ENCODE data around the gene FRAT1. TPM values are rescaled to one million over a fixed set of nuclear protein-coding genes. Genes with fewer than 3 reads are reported as not detected.

The FRAT1 gene
- total and polyA plus RNA-seq, 2 of the 13 experiments (the other 11 are each of a cell fraction or from before 2014, with no cell fraction given), result 1.7 to 2.3 TPM

DNA sequence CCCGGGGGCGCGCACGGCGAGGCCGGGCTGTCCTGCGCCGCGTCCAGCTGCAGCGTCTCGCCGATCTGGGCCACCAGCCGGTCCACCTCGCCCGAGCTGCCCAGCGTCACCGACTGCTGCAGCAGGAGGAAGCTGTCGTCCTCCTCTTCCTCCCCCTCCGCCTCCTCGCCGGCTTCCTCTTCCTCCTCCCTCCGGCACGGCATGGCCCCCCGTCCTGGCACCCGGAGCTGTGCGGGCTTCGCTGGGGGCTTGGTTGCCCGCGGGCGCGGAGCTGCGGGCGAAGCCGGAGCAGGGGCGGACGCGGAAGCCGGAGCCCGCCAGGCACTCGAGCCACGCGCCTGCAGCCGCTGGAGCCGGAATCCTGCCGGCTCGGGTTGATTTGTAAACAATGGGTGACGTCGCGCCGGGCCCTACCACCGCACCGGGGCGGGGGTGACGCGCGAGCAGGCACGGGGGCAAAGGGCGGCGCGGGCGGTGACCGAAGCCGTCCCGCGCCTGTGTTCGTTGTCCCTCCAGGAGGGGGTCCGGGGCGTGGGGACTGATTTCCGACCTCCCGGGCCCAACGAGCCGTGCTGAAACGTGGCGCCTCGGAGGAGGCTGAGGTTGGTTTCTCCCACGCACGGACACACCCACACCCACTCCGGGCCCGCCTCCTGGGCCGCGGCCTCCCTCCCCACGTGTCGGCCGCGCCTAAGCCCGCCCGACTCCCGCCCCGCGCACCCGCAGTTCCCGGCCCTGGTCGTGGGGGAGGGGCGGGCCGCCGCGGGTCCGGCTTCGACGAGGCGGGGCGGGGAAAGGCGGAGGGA is 15.5 kb downstream of the FRAT1 start, which contains the start of gene FRAT2 (continued):
- TF ChIP-seq ZNF354B (CRISPR knock-in tag; IDR thresholded peaks at IDR 0.05), result no peak
- TF ChIP-seq GATAD1 (CRISPR knock-in tag; IDR thresholded peaks at IDR 0.05), result peak; percentile 70
- peak; percentile 63 for TF ChIP-seq ZBTB34 (CRISPR knock-in tag; IDR thresholded peaks at IDR 0.05)
- peak; percentile 91 for TF ChIP-seq MXD4 (CRISPR knock-in tag; IDR thresholded peaks at IDR 0.05)
- peak; percentile 43 for TF ChIP-seq ZFY (CRISPR knock-in tag; IDR thresholded peaks at IDR 0.05)
- 0 out of 2 replicates have a peak, but pooled peaks have one; percentile 74 for TF ChIP-seq E2F5 (CRISPR knock-in tag; conservative IDR thresholded peaks at IDR 0.05)
- peak; percentile 79; the same call in 1 of the 2 replicates for TF ChIP-seq ARID2 (CRISPR knock-in tag; IDR thresholded peaks at IDR 0.05; ENCODE audit: borderline replicate concordance)
- TF ChIP-seq MEIS1 (CRISPR knock-in tag; IDR thresholded peaks at IDR 0.05; ENCODE audit: borderline replicate concordance), result peak; percentile 54; the same call in 1 of the 2 replicates
- TF ChIP-seq, protein P1, sequence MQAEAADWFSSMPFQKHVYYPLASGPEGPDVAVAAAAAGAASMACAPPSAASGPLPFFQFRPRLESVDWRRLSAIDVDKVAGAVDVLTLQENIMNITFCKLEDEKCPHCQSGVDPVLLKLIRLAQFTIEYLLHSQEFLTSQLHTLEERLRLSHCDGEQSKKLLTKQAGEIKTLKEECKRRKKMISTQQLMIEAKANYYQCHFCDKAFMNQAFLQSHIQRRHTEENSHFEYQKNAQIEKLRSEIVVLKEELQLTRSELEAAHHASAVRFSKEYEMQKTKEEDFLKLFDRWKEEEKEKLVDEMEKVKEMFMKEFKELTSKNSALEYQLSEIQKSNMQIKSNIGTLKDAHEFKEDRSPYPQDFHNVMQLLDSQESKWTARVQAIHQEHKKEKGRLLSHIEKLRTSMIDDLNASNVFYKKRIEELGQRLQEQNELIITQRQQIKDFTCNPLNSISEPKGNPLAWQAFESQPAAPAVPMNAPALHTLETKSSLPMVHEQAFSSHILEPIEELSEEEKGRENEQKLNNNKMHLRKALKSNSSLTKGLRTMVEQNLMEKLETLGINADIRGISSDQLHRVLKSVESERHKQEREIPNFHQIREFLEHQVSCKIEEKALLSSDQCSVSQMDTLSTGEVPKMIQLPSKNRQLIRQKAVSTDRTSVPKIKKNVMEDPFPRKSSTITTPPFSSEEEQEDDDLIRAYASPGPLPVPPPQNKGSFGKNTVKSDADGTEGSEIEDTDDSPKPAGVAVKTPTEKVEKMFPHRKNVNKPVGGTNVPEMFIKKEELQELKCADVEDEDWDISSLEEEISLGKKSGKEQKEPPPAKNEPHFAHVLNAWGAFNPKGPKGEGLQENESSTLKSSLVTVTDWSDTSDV (CRISPR knock-in tag; IDR thresholded peaks at IDR 0.05), result peak; percentile 4; the same call in 1 of the 2 replicates
- TF ChIP-seq ZNF660 (CRISPR knock-in tag; IDR thresholded peaks at IDR 0.05; ENCODE audit: borderline replicate concordance, low read depth), result 0 out of 2 replicates have a peak, but pooled peaks have one; percentile 83
- TF ChIP-seq SUZ12 (IDR thresholded peaks at IDR 0.05; ENCODE audit: low read depth, low read length), result no peak
- TF ChIP-seq ZKSCAN8 (CRISPR knock-in tag; IDR thresholded peaks at IDR 0.05; ENCODE audit: borderline replicate concordance), result no peak; the same call in 1 of the 2 replicates
- TF ChIP-seq, protein P2, sequence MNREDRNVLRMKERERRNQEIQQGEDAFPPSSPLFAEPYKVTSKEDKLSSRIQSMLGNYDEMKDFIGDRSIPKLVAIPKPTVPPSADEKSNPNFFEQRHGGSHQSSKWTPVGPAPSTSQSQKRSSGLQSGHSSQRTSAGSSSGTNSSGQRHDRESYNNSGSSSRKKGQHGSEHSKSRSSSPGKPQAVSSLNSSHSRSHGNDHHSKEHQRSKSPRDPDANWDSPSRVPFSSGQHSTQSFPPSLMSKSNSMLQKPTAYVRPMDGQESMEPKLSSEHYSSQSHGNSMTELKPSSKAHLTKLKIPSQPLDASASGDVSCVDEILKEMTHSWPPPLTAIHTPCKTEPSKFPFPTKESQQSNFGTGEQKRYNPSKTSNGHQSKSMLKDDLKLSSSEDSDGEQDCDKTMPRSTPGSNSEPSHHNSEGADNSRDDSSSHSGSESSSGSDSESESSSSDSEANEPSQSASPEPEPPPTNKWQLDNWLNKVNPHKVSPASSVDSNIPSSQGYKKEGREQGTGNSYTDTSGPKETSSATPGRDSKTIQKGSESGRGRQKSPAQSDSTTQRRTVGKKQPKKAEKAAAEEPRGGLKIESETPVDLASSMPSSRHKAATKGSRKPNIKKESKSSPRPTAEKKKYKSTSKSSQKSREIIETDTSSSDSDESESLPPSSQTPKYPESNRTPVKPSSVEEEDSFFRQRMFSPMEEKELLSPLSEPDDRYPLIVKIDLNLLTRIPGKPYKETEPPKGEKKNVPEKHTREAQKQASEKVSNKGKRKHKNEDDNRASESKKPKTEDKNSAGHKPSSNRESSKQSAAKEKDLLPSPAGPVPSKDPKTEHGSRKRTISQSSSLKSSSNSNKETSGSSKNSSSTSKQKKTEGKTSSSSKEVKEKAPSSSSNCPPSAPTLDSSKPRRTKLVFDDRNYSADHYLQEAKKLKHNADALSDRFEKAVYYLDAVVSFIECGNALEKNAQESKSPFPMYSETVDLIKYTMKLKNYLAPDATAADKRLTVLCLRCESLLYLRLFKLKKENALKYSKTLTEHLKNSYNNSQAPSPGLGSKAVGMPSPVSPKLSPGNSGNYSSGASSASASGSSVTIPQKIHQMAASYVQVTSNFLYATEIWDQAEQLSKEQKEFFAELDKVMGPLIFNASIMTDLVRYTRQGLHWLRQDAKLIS (CRISPR knock-in tag; IDR thresholded peaks at IDR 0.05), result no peak
- TF ChIP-seq ZNF513 (CRISPR knock-in tag; conservative IDR thresholded peaks at IDR 0.05), result 0 out of 2 replicates have a peak, but pooled peaks have one; percentile 65
- TF ChIP-seq THAP11 (CRISPR knock-in tag; IDR thresholded peaks at IDR 0.05), result peak; percentile 73
- peak; percentile 70; the same call in 1 of the 2 replicates for TF ChIP-seq NKX3-1 (CRISPR knock-in tag; IDR thresholded peaks at IDR 0.05)
- no peak; the same call in none of the 2 replicates for TF ChIP-seq ETV6 (CRISPR knock-in tag; conservative IDR thresholded peaks at IDR 0.05)
- peak; percentile 46 for TF ChIP-seq AGO1 (IDR thresholded peaks at IDR 0.05; ENCODE audit: low read depth, low read length, poor library complexity, severe bottlenecking)

Measured in HepG2 (cell line).